Measurements from ENCODE around the gene ERF. TPM values are rescaled to one million over a fixed set of nuclear protein-coding genes. Genes with fewer than 3 reads are reported as not detected.

Gene ERF
- total and polyA plus RNA-seq, 4 experiments from 2014 or later = 2.7 to 39.9 (median 21.1) TPM

DNA sequence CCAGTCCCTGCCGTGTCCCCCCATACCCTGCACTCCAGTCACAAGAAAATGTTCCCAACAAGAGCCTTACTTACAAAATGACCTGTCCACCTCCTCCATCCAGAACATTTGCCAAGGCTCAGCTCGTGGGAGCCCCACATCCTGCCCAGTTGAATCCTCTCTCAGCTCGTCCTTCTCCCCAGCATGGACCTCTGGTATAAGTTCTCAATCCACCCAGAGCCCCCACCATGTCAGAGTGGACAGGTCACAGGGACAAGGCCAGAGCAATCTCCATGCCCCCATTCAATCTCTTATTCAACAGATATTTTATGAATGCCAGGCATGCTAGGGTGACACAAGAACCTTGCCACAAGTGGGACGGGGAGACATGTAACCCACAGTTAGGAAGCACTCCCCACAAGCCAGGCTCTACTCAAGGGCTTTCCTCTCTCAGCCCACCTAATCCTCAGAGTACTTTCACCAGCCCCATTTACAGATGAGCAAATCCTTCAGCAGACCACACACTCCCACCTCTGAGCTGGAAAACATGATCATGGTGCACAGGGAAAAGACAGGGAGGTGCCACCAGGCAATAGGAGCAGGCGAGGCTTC is 52.5 kb downstream of the ERF start:
- H3K4me3 ChIP-seq (ENCODE audit: low read length in 2 of 2) = peak overlapping the region in 1 of 2 donors; percentile 41
- intact Hi-C loops (cut with micrococcal nuclease) = no loop called here
- peaks cover 68 to 98% (median 80%) of the 10 kb centered on the region in 4 donors for H3K4me1 Mint-ChIP-seq

GRCh38 chr19:42201489-42202289 is 53.2 kb downstream of the ERF start:
- Histone ChIP-seq H3K4me3 (ENCODE audit: low read length in 2 of 2) (peak overlapping the region; percentile 18 to 41), H3K9me3 (ENCODE audit: control insufficient read depth in 1 of 2, low read length in 2 of 2) (no peaks in the 10 kb centered on the region), H3K27me3 (ENCODE audit: insufficient read depth, low read length) (no peaks in the 10 kb centered on the region), H3K27ac (ENCODE audit: low read depth, low read length) (peak overlapping the region; percentile 86), H3K4me1 (ENCODE audit: insufficient read depth, low read length) (peaks cover 100% of the 10 kb centered on the region), H3K36me3 (ENCODE audit: insufficient read depth, low read length) (peaks cover 48% of the 10 kb centered on the region)
- ChIA-PET CTCF (ENCODE audit: partially characterized antibody) (interaction anchor here (0.7 to 5.8 kb wide), 5 partner anchors 13 to 68 kb away, joined by 3 to 26 read pairs (median 7); no protein-coding TSS in a partner anchor), POLR2A (ENCODE audit: partially characterized antibody) (interaction anchor here (0.5 to 7.6 kb wide), 9 partner anchors 10 to 196 kb away, joined by 3 to 149 read pairs (median 14); partner anchors contain the start of genes DEDD2, POU2F2 and ZNF526)
- H3K27ac Mint-ChIP-seq = peak overlapping the region; percentile 86 to 96 (median 96)
- peaks cover 71 to 98% (median 82%) of the 10 kb centered on the region in 4 donors for H3K4me1 Mint-ChIP-seq
- peaks cover 0 to 2% (median 0%) of the 10 kb centered on the region in 8 donors for H3K9me3 Mint-ChIP-seq
- H3K36me3 Mint-ChIP-seq = peaks cover 50 to 75% of the 10 kb centered on the region in 2 donors
- peak overlapping the region; percentile 76 to 93 (median 87) for H3K4me3 Mint-ChIP-seq
- no peaks in the 10 kb centered on the region for H3K27me3 Mint-ChIP-seq
- DNase-seq = peak; percentile 49 to 78 (median 58)
- intact Hi-C loops (cut with micrococcal nuclease) = no loop called here

More for the DNA sequence above, 52.5 kb downstream of the ERF start:
- Histone ChIP-seq H3K9me3 (ENCODE audit: control insufficient read depth in 1 of 2, low read length in 2 of 2) (no peaks in the 10 kb centered on the region), H3K36me3 (ENCODE audit: insufficient read depth, low read length) (peaks cover 48% of the 10 kb centered on the region), H3K27me3 (ENCODE audit: insufficient read depth, low read length) (no peaks in the 10 kb centered on the region), H3K4me1 (ENCODE audit: insufficient read depth, low read length) (peaks cover 100% of the 10 kb centered on the region), H3K27ac (ENCODE audit: low read depth, low read length) (peak overlapping the region; percentile 86)
- ChIA-PET CTCF (ENCODE audit: partially characterized antibody) (interaction anchor here (2.1 to 5.8 kb wide), 3 partner anchors 14 to 69 kb away, joined by 7 to 26 read pairs (median 17); no protein-coding TSS in a partner anchor), POLR2A (ENCODE audit: partially characterized antibody) (interaction anchor here (1.0 to 7.6 kb wide), 6 partner anchors 10 to 42 kb away, joined by 3 to 149 read pairs (median 6); partner anchors contain the start of genes DEDD2 and ZNF526)
- Mint-ChIP-seq H3K27ac (peak overlapping the region; percentile 86 to 96 (median 96)), H3K9me3 (peaks cover 0 to 2% (median 0%) of the 10 kb centered on the region in 8 donors), H3K27me3 (no peaks in the 10 kb centered on the region), H3K4me3 (peak overlapping the region; percentile 12 to 93 (median 87)), H3K36me3 (peaks cover 48 to 78% of the 10 kb centered on the region in 2 donors)
- no peak for DNase-seq

- H3K27me3 ChIP-seq (ENCODE audit: insufficient read depth, low read length) = no peaks in the 10 kb centered on the region
- H3K4me3 Mint-ChIP-seq = peak overlapping the region; percentile 80 to 93 (median 88)
- no peaks in the 10 kb centered on the region for H3K27me3 Mint-ChIP-seq
- H3K27ac ChIP-seq (ENCODE audit: low read depth, low read length) = peak overlapping the region; percentile 86
- peaks cover 98% of the 10 kb centered on the region for H3K4me1 ChIP-seq (ENCODE audit: insufficient read depth, low read length)
- no peak for DNase-seq
- ChIA-PET POLR2A (ENCODE audit: partially characterized antibody) (interaction anchor here (0.9 to 7.6 kb wide), 19 partner anchors 8 to 313 kb away, joined by 3 to 149 read pairs (median 7); partner anchors contain the start of genes CIC, DEDD2, GSK3A and POU2F2), CTCF (ENCODE audit: partially characterized antibody) (interaction anchor here (0.6 to 5.8 kb wide), 10 partner anchors 9 to 96 kb away, joined by 3 to 26 read pairs (median 7); partner anchors contain the start of gene GSK3A)
- peak overlapping the region; percentile 86 to 96 (median 96) for H3K27ac Mint-ChIP-seq
- H3K4me1 Mint-ChIP-seq = peaks cover 67 to 99% (median 84%) of the 10 kb centered on the region in 4 donors
- peaks cover 42 to 67% of the 10 kb centered on the region in 2 donors for H3K36me3 Mint-ChIP-seq
- intact Hi-C loops (cut with micrococcal nuclease) = no loop called here
- H3K9me3 ChIP-seq (ENCODE audit: control insufficient read depth in 1 of 2, low read length in 2 of 2) = no peaks in the 10 kb centered on the region
- H3K9me3 Mint-ChIP-seq = peaks cover 0 to 2% (median 0%) of the 10 kb centered on the region in 8 donors
- peaks cover 38% of the 10 kb centered on the region for H3K36me3 ChIP-seq (ENCODE audit: insufficient read depth, low read length)
- peak overlapping the region; percentile 43 to 49 for H3K4me3 ChIP-seq (ENCODE audit: low read length in 2 of 2)
These were observed 54.7 kb downstream of the ERF start for GRCh38 chr19:42200116-42200715.

DNA sequence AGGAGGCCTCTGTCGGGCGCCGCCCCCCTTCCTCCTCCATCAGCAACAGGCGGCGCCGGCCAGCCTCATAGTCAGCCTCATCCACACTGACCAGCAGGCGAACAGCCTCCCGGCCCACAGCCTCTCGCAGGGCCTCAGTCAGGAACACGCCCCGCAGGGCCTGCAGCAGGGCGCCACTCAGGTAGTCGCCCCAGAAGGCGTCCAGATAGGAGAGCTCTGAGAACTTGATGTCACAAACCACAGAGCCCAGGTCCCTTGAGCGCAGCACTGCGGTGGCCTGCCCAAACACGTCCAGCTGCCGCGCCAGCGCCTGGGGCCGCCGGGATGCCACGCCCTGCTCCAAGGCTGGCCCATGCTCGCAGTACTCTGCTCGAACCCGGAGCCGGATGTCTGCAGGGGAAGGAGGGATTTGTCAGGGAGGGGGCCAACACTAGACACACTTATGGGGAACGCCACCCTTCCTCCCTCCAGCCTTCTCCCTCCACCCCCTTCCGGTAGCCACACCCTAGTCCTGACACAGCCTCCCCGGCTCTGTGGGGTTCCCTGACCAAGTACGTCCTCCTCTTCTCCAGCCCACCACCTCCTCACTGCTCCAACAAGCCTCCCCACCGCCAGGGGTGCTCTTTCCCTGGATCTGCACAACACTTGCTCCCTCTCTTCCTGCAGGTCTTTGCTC is 55.4 kb downstream of the ERF start:
- Histone ChIP-seq H3K9me3 (ENCODE audit: control insufficient read depth in 1 of 2, low read length in 2 of 2) (no peaks in the 10 kb centered on the region), H3K27me3 (ENCODE audit: insufficient read depth, low read length) (no peaks in the 10 kb centered on the region), H3K4me3 (ENCODE audit: low read length in 2 of 2) (peak overlapping the region; percentile 43 to 49), H3K36me3 (ENCODE audit: insufficient read depth, low read length) (peaks cover 34% of the 10 kb centered on the region), H3K27ac (ENCODE audit: low read depth, low read length) (peak overlapping the region; percentile 86), H3K4me1 (ENCODE audit: insufficient read depth, low read length) (peaks cover 94% of the 10 kb centered on the region)
- peaks cover 0 to 2% (median 0%) of the 10 kb centered on the region in 8 donors for H3K9me3 Mint-ChIP-seq
- H3K4me3 Mint-ChIP-seq = peak overlapping the region; percentile 80 to 93 (median 88)
- POLR2A ChIA-PET (ENCODE audit: partially characterized antibody) = interaction anchor here (0.6 to 7.6 kb wide), 24 partner anchors 8 to 312 kb away, joined by 3 to 149 read pairs (median 6); partner anchors contain the start of genes CIC, DEDD2, GSK3A and POU2F2
- H3K27ac Mint-ChIP-seq = peak overlapping the region; percentile 86 to 96 (median 96)
- DNase-seq = peak; percentile 53 to 75 (median 65)
- H3K36me3 Mint-ChIP-seq = peaks cover 37 to 61% of the 10 kb centered on the region in 2 donors
- H3K4me1 Mint-ChIP-seq = peaks cover 63 to 93% (median 78%) of the 10 kb centered on the region in 4 donors
- intact Hi-C loops (cut with micrococcal nuclease) = loop anchor here (1.0 to 5.0 kb wide), 6 partner anchors 14 to 103 kb away; partner anchors contain the start of genes DEDD2, GSK3A, PAFAH1B3 and PRR19
- CTCF ChIA-PET (ENCODE audit: partially characterized antibody) = interaction anchor here (0.6 to 5.8 kb wide), 12 partner anchors 9 to 96 kb away, joined by 3 to 26 read pairs (median 6); partner anchors contain the start of genes GSK3A and POU2F2
- no peaks in the 10 kb centered on the region for H3K27me3 Mint-ChIP-seq

GRCh38 chr19:42198676-42199439 is 56.1 kb downstream of the ERF start:
- intact Hi-C loops (cut with micrococcal nuclease) = loop anchor here (1.0 to 5.0 kb wide), 6 partner anchors 14 to 103 kb away; partner anchors contain the start of genes DEDD2, GSK3A, PAFAH1B3 and PRR19
- Mint-ChIP-seq H3K27me3 (no peaks in the 10 kb centered on the region), H3K4me1 (peaks cover 62 to 91% (median 76%) of the 10 kb centered on the region in 4 donors), H3K36me3 (peaks cover 36 to 56% of the 10 kb centered on the region in 2 donors), H3K27ac (peak overlapping the region; percentile 86 to 96 (median 96)), H3K4me3 (peak overlapping the region; percentile 80 to 93 (median 88)), H3K9me3 (peaks cover 0 to 2% (median 0%) of the 10 kb centered on the region in 8 donors)
- Histone ChIP-seq H3K36me3 (ENCODE audit: insufficient read depth, low read length) (peaks cover 29% of the 10 kb centered on the region), H3K9me3 (ENCODE audit: control insufficient read depth in 1 of 2, low read length in 2 of 2) (no peaks in the 10 kb centered on the region), H3K4me3 (ENCODE audit: low read length in 2 of 2) (peak overlapping the region; percentile 38 to 49), H3K27ac (ENCODE audit: low read depth, low read length) (peak overlapping the region; percentile 86), H3K4me1 (ENCODE audit: insufficient read depth, low read length) (peaks cover 87% of the 10 kb centered on the region), H3K27me3 (ENCODE audit: insufficient read depth, low read length) (no peaks in the 10 kb centered on the region)
- ChIA-PET CTCF (ENCODE audit: partially characterized antibody) (interaction anchor here (0.6 to 5.8 kb wide), 13 partner anchors 8 to 97 kb away, joined by 3 to 26 read pairs (median 4); partner anchors contain the start of genes GSK3A and POU2F2), POLR2A (ENCODE audit: partially characterized antibody) (interaction anchor here (0.6 to 7.6 kb wide), 24 partner anchors 8 to 312 kb away, joined by 3 to 149 read pairs (median 6); partner anchors contain the start of genes CIC, DEDD2, GSK3A and PAFAH1B3)
- peak; percentile 84 to 90 (median 85) for DNase-seq
